Activated CD4-positive, alpha-beta T cell treated with anti-CD3 and anti-CD28 coated beads, Interleukin-2, Interleukin-4, amounts not matched to agents 100 ng/mL and 50 ng/mL, durations not matched to agents 16 hours and 8 hours (primary cell): ENCODE results near the gene HELZ.
"Not testable (repeated sequence)": the region's sequence is repeated elsewhere in the genome, so short reads cannot be mapped to it uniquely, and the experiment has no call there.

ENCODE experiments used
- DNase-seq: peaks from one replicate; pipeline ENCODE4 v3.0.0-alpha.2; 2020; ENCODE audit warnings: low spot score

Gene HELZ

GRCh38 chr17:67139784-67140665 lies 105.0 kb downstream of the HELZ start:
- DNase-seq, result no peak

DNA sequence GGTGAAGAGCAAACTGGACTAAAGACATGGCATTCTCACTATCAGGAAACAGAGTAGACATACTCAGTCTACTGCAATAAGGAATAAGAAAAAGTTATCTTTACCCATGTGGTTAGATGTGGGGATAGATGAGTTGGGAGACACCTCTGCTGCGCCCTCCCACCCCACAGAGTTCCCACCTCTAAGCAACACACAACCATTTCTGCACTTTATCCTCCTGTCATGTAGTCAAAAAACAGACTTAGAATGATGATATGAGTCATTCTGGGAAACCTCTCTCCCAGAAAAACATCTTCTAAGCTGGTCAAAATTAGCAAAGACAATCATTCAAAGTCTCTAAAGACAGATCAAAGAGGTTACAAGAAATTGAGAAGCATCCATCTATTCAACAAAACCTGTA lies 105.7 kb downstream of the HELZ start:
- DNase-seq, result peak; percentile 12

- no peak for DNase-seq
Observed at GRCh38 chr17:67138392-67138791, 106.6 kb downstream of the HELZ start.

GRCh38 chr17:67137860-67138259 lies 107.1 kb downstream of the HELZ start:
- no peak for DNase-seq

DNA sequence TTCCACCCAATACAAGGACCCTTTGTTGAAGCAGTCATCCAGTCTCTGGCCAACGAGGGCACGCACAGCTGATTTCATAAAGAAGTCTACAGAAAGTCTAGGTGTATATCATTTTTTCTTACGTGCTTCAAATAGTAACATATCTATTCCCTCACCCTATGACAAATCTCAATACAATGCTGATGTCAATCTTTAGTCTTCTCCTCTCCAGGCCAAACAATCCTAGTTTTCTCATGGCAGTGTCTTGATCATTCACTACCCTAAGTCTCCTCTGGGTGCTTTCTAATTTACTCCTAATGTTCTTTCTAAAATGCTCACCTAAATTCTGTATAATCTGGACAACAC lies 108.0 kb downstream of the HELZ start:
- no peak for DNase-seq

- no peak for DNase-seq
Observed at GRCh38 chr17:67136191-67137025, 108.6 kb downstream of the HELZ start.

GRCh38 chr17:67133161-67133560 lies 111.8 kb downstream of the HELZ start:
- no peak for DNase-seq

DNA sequence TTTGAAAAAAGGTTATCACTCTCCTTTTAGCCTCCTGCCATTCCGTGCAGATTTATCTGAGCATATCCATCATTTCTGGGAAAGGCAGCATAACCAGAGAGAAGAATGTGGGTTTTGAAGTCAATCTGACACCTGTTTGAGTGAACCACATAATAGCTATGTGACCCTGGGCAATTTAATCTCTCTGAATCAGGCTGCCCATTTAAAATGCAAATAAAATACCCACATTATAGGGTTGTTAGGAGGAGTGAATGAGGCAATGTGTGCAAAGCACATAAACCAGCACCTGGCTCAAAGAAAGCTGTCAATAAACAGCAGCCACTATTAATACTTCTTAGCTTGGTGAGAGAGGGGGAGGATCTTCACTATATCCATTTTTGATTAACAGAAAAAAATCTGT lies 112.6 kb downstream of the HELZ start:
- no peak for DNase-seq

GRCh38 chr17:67130768-67131167 lies 114.2 kb downstream of the HELZ start:
- no peak for DNase-seq

DNA sequence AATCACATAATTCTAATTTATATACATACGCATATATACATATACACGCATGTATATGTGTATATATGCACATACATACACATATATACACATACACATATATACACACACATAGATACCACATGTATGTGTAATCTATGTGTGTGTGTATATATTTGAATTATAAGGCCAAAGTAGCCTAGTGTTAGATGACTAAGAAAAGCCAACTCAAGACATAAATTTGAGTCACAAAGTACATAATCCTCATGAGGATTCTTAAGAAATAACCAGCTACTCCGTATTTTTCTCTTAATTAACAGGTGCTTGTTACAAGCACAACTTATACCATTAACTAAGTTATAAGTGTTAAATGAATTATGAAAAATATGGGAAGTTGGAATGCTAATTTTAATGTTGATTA lies 115.7 kb downstream of the HELZ start:
- no peak for DNase-seq

DNA sequence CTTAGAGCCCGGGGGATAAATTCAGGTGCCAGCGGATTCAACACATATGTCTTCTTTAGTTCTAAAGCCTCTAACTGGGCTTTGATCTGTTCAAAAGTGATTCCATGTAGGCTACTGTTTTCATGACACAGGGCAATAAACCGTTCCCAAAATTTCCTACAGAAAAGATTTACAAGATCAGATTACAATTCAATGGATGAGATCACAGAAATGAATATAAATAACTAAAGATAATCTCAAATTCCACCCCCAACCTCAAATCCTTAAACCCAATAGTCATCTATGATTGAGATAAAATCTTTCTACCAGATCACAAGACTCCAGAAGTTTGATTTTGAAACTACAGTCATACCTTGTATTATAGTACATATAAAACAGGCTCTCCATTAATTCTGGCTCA lies 116.3 kb downstream of the HELZ start:
- no peak for DNase-seq

GRCh38 chr17:67127925-67128324 lies 117.1 kb downstream of the HELZ start:
- no peak for DNase-seq

GRCh38 chr17:67126983-67127382 lies 118.0 kb downstream of the HELZ start:
- no peak for DNase-seq

DNA sequence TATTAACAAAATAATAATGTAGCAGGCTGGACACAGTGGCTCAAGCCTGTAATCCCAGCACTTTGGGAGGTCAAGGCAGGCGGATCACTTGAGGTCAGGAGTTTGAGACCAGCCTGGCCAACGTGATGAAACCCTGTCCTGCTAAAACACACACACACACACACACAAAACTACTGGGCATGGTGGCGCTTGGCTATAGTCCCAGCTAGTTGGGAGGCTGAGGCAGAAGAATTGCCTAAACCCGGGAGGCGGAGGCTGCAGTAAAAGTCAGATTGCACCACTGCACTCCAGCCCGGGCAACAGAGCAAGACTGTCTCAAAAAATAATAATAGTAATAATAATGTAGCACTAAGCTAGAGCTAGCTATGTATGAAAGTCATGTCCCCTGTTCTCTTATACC lies 118.5 kb downstream of the HELZ start:
- DNase-seq, result not testable (repeated sequence)

DNA sequence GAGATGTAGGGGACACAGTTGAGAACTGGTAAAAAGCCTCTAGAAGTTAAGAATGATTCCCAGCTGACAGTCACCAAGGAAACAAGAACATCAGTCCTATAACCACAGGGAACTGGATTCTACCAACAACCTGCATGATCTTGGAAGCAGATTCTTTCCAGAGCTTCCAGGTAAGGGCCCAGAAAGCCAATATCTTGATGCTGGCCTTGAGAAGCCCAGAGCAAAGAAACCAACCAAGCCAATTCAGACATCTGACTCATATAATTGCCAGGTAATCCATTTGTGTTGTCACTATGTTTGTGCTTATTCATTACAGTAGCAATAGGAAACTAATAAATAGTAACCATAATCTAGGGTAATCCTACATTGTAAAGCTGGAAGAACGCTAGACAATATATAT lies 119.1 kb downstream of the HELZ start:
- no peak for DNase-seq

GRCh38 chr17:67125417-67125816 lies 119.6 kb downstream of the HELZ start:
- DNase-seq, result no peak

- no peak for DNase-seq
Observed at GRCh38 chr17:67124450-67125148, 120.4 kb downstream of the HELZ start.

DNA sequence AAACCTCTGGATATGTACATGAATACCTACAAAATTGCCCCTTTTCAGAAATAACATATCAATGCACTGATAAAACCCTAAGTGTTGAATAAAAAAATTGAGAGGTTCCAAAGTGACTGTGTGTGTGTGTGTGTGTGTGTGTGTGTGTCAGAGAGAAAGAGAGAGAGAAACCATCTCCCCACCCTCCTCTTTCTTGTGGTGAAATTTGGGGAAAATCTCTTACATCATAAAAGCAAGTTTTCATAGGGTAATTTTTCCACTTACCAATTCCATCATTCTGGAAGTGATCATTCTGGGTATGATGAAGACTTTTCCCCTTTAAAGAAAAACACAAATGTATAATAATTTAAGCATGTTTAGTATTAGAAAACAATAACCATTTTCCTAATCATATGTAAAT lies 121.3 kb downstream of the HELZ start:
- DNase-seq, result no peak

- DNase-seq, result no peak
Observed at GRCh38 chr17:67121316-67121891, 123.6 kb downstream of the HELZ start.

- no peak for DNase-seq
Observed at GRCh38 chr17:67119102-67119501, 125.9 kb downstream of the HELZ start.

- DNase-seq, result no peak
Observed at GRCh38 chr17:67116045-67116575, 128.9 kb downstream of the HELZ start.

DNA sequence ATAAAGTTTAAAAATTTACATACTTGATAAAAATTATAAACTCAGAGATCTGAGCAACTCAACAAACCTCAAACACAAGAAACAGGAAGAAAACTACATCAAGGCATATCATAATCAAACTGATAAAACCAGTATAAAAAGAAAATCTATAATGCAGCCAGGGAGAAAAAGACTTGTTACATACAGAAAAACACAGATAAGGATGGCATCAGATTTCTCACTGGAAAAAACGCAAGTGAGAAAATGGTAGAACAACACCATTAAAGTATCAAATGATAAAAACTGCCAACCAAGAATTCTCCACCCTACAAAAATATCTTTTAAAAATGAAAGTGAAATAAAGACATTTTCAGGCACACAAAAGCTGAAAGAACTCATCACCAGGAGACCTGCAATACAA lies 129.6 kb downstream of the HELZ start:
- no peak for DNase-seq
